CD4-positive, alpha-beta T cell treated with Interleukin-10 for 1 hour (primary cell): ENCODE results near the gene RAB36.

Source experiments
- DNase-seq: peaks from one replicate; pipeline ENCODE4 v3.0.0-alpha.2; 2020

Gene RAB36

DNA sequence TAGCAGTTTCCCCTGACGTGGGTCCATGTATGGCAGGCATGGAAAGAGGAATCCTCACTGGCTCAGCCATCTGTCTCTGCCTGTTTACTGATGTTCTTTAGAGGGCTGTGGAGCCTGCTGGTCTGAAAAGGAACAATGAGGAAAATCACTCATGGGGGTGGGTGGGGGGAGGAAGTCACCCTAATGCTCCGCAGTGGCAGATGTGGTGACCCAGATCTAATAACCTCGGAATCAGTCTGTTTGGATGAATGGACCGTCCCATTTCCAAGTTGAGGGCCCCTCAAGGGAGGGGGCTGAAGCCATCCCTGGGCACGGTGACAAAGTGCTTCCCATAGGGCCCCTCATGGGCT lies 39.5 kb downstream of the RAB36 start:
- no peak for DNase-seq

DNA sequence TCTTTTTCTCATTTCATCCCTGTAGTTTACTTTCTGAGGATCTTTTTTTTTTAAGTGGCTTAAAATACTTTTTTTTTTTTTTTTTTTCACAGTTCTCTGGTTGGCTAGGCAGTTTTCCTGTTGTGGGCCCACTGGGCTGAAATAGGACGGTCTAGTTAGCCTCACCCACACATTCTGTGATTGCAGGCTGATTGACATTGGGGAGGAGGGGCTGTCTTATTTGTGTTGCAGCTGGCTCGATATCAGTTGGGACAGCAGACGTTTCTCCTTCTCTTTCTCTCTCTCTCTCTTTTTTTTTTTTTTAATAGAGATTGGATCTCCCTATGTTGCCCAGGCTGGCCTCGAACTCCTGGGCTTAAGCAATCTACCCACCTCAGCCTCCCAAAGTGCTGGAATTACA lies 41.9 kb downstream of the RAB36 start:
- no peak for DNase-seq

DNA sequence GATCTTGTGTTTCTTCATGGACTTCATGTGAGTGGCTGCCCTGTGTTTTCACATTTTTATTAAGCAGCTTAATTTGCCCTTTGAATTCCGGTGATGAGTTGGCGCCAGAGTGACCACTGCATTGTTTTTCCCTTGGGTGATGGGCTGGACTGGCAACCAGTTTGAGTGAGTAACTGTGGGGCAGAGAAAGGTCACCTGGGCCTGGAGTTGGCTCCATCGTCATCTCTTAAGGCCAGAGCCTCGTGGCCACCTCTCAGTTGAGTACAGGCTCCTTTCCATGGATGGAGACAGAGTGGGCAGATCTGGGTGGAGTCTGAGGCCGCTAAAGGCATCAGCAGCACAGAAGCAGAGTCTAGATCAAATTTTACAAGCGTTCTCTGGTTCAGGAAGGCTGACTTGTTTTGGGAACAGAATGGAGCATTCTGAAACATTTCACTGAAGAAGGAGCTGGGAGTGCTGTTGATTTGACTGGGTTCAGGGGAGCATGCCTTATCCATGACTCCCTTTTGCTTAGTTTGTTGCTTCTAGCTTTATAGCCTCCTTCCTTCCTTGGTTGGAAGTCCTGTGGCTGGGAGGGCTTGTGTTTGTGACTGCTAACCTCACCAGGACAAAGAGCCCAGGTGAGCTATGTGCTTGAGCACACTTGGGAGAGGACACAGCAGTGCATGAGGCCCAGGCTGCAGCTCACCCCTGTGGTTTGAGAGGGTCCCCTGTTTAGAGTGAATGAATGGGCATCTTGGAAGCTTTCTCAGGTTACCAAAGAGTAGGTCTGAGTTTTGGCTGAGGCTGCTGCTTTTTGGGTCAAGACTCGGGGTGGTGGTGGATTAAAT lies 42.8 kb downstream of the RAB36 start:
- no peak for DNase-seq

DNA sequence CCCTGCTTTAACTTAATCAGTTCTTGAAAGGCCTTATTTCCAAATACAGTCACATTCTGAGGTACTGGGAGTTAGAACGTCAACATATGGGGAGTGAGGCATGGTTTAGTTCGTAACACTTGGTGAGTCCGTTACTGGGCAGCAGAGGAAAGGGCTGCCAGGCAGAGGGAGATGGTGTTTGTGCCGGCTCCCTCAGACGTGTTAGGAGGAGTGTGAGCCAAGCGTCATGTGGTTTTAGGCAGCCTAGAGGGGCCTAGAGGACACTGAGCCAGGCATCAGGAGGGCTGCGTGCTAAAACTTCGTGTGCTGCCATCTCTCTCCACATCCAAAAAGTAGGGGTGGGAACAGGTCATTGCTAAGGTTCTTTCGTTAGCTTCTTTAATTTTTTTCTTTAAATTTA lies 45.2 kb downstream of the RAB36 start:
- no peak for DNase-seq

DNA sequence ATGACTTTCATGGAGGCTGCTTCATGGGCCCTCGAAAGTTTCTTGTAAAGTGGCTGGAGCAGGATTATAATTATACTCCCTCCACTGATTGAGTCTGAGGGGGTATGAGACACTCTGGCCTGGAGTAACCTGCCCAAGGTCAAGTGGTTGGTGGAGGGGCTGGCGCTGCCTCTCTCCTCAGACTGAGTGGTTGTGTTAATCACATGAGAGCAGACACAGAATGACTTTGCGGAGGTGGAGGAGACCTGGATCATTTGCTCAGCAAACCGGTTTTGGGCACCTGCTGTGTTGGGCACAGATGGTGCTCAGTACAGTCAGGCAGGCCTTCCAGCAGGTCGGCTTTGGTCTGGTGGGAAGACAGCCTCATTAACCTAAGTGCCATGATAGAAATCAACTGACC lies 46.9 kb downstream of the RAB36 start:
- no peak for DNase-seq

DNA sequence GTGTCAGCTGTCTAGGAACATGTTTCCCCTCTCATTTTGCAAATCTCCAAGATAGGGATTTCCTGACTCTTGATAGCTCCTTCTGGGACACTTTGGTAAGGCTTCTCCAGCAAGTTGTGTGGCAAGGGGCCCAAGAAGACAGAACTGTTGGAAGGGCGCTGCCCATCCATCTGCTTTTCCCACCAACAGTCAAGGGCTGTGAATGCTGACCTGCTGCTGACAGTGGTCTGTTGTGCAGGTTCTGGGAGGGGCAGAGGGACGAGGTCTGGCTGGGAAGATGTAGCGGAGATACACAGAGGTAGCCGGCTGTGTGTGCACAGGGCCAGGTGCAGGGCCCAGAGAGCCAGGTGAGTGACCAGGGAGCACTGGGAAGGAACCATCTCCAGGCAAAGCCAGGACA lies 47.3 kb downstream of the RAB36 start:
- DNase-seq, result no peak

DNA sequence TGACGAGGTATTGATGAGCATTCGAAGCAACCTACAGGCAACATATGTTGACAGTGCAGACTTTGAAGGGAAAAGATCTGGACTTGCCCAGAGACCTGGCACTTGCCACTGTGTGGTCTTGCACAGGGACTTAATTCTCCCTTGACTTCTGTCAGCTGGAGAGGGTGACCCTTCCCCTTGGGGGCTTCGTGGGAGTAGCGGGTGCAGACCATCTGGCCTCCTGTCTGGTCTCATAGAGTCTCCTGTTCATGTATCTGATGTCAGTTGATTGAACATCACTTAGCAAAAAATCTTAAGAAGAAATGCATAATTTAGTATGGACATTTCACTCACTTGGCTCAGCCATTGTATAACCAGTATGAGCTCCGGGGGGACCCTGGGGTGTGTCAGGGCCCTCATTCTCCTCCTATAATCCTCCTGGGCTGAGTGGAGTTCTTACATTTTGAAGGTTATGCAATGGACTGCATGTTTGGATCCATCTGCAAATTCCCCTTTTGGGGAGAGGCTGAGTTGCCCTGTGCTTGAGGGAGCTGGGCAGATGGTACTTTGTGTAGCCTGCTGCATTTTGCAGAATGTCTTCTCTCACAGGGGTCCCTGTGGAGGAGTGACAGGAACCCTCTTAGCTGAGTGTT lies 48.0 kb downstream of the RAB36 start:
- no peak for DNase-seq

DNA sequence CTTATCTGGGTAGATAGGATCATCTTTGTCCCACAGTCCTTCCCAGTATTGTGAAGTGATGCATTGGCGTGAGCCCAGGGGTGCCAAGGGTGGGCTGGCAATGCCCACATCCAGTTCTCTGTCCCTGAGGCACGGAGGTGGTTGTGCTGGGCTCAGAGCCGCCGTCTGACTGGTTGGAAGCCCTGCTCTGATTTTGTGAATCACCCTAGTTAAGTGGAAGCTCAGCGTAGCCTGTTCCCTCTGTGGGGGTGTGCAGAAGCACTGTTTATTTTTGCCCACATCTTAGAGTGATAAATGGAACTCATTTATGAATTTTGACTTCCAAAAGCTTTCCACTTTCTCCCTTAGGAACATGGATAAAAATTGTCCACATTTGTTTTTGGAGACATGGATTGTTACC lies 48.6 kb downstream of the RAB36 start:
- DNase-seq, result no peak

DNA sequence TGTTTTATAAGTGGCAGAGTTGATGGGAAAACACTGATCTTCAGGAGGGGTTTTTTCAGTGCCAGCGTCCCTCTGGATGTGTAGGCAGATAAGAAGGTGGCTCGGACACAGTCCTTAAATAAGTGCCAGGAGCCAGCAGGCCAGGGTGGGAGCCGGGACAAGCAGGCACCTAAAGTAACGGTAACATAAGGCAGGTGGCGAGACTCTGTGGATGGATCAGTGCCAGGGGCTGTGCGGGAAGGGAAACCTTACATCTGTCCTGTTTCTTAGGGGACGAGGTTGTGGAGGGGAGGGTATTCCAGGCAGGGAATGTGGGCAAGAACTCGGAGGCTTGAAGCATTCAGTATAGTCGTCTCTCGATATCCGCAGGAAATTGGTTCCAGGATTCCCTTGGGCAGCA lies 50.9 kb downstream of the RAB36 start:
- DNase-seq, result no peak

DNA sequence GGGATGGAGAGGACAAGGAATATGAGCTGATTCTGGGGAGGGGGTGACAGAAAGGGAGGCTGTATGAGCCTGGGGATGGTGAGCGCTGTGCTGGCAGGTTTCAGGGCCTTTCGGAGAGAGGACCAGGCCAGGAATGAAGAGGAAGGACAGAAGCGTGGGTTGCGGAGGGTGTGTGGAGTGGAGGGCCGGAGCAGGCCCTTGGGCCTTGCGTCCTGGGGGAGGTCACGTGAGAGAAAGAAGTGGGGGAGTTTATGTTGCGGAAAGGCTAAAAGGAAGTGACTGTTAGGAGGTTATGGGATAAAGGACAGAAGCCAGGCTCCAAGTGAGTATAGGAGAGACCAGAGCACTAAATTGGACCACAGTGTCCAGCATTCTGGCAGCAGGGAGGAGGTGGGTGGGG lies 52.6 kb downstream of the RAB36 start:
- DNase-seq, result no peak

DNA sequence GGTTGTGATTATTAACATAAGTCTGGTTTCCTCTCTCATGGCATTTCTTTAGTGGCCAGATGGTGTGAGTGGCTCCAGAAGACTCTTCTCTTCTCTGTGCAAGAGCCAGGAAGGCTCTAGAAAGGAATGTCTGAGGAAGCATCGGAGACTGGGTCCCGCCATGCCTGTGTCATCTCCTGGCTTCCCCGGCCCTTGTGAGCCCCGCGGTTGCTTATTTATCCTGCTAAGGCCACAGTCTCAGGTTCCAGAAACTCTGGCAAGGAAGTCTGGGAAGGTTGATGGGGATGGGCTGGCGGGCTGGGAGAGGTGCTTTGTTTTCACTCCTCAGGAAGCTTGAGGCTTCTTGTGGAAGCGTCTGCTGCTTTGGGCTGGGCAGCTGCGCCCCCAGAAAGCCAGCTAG lies 53.9 kb downstream of the RAB36 start:
- DNase-seq, result no peak

DNA sequence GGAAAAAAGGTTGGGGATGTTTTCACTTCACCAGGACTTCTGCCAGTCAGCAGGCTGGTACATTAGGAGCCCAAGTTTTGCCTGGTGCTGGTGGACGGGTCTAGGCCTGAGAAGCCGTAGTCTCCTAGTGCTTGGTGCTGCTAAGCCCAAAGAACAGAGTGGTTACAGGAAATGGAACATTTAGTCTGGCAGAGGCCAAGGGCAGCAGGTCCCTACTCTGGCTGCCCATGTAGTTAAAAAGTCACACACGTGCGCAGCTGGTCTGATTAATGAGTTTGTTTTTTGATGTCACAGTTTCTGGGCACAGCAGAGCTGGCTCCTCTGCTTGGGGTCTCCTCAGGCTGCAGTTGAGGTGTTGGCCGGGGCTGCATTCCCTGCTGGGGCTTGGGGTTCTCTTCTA lies 55.6 kb downstream of the RAB36 start:
- DNase-seq, result no peak

DNA sequence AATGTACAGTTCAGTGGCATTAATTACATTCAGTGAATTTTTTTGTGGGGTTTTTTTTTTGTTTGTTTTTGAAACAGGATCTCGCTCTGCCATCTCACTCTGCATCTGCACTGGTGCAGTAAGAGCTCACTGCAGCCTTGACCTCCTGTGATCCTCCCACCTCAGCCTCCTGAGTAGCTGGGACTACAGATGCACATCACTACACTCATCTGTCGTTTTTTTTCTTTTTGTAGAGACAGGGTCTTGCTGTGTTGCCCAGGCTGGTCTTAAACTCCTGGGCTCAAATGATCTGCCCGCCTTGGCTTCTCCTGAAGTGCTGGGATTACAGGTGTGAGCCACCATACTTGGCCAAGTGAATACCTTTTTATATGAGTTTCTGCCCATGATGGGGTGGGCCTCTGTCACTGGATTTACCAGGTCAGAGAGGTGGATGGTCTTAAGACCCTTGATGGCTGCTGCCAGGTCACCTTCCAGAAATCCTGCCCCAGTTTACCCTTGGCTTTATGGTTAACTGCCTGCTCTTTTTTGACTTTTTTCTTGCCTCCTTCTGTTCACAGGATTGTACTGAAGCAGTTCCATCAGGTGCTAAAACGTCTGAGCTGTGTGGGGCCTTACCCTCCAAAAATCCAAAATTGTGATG lies 57.7 kb downstream of the RAB36 start:
- DNase-seq, result no peak

DNA sequence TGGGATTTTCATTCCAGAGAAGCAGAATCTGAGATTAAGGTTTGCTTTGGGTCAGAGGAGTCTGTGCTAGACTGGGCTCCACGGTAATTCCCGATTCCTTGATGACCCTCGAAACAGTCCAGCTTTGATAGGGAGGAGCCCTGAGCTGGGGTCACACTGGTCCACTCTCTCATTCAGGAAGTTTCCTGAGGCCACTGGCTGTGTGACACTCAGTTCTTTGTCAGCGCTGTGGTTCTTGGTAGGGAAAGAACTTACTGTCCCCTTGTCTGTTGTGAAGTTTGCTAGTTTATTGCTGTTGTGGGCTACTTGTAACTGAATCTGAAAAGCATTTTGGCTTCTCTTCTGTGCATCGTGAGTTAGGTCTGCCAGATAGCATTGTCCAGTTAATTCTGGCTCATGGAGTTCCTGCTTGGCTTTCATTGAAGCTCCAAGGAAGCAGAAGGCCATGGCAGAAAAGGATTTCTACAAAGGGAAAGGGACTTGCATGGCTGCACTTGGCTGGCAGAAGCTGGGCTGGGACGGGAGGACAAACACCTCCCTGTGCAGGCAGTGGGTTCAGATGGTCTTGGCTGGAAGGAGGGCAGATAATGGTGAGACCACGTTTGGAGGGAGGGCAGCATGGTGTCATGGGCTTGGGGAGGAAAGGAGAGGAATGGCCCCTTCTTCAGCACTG lies 58.3 kb downstream of the RAB36 start:
- DNase-seq, result no peak

DNA sequence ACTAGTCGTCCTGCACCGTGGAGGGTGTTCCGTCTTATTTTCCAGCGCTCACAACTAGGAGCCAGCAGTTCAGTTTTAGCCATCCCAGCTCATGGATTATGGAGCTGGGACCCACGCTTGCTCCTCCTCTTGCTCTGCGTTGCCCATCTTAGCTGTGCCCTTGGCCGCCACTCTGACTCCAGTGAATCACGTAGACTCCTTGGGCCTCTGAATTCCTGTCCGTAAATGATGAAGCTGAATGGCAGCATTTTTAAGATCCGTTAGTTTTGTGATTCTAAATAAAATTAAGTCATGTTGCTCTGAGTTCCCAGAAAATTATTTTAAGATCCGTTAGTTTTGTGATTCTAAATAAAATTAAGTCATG lies 58.8 kb downstream of the RAB36 start:
- no peak for DNase-seq

DNA sequence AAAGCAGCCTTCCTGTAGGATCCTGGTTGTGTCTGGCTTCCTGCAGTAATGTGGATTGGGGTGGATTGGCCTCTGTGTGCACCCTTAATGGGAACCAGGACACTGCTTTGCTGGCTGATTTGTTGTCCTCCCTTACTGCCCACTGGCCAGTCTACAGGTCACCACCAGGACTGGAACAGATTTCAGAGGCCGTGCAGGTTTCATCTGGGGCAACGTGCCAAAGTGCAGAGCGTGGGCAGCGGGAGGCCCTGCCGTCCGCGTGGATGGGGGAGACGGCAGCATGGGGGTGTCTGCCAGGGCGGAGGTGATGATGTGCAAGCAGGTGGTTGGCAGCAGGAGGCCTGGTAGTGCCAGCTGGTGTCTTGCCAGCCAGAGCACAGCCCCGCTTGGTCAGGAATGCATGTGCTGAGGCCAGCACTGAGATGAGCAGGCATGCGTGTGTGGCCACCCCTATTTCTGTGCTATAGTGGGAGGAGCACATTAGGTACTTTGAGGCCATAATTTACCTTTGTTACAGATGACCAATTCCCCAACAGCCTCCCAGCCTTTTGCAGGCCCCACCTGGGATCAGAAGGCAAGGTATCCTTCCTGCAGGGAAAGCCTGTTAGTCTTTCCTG lies 59.4 kb downstream of the RAB36 start:
- DNase-seq, result no peak

DNA sequence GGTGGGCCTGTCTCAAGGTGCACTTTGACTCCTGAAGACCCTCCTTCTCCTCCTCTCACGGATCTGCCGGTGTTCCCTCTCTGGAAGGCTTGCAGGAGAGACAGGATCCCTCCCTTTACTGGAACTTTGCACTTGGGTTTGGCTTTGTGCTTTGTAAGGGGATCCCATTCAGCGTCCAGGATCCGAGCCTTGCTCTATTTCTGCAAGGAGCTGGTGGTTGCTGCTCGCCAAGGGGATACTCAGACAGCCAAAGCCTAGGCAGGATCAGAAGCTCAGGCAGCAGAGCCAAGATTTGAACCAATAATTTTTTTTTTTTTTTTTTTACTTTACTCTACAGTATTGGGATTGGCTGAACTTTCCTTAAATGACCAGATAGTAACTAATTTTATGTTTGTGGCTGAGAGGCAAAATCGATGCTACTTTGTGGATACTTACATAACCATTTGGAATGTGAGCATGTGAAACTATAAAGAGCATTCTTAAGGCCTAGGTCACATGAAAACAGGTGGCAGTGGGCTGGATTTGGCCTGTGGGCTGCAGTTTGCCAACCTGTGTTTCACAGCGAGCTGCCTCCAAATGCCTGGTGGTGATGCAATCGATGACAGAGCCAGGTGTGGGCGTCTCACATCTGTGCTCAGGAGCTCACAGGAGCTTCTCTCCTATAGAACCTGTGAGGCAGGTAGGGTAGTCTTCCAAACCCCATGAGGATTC lies 60.2 kb downstream of the RAB36 start:
- no peak for DNase-seq

DNA sequence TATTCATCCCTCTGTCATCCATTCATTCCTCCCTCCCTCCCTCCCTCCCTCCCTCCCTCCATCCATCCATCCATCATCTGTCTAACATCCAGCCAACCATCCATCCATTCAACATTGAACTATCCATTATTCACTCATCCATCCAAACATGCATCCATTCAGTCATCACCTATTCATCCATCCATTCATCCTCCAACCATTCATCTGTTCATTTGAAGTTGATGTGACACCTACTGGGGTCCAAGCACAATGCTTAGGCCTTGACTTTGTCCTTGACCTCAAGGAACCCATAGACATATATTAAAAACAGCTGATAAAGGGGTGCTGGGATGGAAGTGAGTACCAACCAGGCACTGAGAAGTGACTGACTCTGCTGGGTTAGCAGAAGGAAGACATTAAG lies 61.6 kb downstream of the RAB36 start:
- no peak for DNase-seq

DNA sequence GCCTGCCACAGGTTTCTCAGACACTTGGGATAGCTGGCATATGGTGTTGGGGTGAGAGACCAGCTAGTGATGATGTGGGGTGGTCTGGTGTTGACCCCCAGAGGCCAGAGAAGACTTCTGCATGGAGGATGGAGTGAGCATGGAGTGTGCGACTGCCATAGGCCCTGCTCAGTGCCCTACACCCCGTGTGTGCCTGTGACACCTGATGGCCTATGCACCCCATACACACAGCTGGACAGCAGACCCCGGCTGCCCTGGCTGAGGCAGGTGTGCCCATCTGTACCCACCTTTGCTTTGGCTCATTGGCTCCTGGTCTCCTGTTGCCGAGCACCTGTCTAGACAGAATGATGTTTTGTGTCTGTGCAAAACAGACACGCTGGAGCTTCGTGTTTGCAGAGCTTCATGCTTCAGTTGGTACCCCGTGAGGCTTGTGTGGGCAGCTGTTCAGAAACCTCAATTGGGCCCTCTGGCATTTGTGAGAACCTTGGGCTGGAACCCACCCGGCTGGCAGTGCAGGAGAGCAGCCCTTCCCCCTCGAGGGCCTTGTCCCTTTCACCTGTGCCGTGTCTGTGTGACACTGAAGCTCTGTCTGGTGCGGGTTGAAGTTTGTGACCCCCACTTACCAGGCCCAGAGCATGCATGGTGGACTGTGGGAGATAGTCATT lies 62.6 kb downstream of the RAB36 start:
- DNase-seq, result no peak

DNA sequence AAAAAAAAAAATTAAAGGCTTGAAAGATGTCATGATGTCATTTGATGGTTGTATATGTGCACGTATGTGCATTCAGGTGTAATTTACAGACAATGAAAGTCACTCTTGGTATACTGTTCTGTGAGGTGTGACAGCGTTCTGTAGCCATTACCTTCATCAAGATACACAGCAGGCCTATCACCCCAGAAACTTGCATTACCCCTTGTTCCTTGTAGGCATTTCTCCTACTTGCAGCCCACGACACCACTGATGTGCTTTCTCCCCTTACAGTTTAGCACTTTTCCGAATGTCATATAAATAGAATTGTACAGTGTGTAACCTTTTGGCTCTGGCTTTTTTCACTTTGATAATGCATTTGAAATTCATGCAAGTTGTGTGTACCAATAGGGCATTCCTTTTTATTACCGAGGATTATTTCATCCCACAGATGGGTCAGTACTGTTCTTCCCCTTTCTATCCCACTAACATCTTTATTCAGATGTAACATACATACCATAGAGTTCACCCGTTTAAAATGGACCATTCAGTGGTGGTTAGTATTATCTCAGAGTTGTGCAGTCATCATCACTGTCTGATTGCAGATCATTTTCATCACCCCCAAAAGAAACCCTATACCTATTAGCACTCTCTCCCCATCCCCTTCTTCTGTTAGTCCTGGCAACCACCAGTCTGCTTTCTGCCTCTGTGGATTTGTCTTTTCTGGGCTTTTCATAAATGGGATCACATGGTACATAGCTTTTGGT lies 65.3 kb downstream of the RAB36 start:
- DNase-seq, result no peak

DNA sequence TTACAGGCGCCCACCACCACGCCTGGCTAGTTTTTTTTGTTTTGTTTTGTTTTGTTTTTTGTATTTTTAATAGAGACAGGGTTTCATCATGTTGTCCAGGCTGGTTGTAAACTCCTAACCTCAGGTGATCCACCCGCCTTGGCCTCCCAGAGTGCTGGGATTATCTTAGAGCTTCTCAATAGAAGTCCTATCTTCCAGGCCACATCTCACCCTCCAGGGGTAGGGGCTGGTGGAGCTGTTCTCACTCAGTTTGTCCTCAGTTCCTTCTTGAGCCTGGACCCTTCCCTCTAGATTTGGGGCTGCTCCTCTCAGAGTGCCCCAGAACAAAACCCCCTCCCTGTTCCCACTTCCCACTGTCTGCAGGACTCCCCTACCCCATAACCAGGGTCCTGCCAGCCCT lies 66.3 kb downstream of the RAB36 start:
- DNase-seq, result no peak
